IPS-18c (cell line): ENCODE data around the gene TRAK1.
A peak's percentile ranks its signal among the peaks of the same experiment; 100 is the strongest.

Source experiments
- H3K4me3 ChIP-seq: 2 replicates; pipeline ENCODE4 v1.7.0; 2013; ENCODE audit warnings: low read depth, mild to moderate bottlenecking, low read length, moderate library complexity; ENCODE audit not compliant: insufficient read depth
- H3K9me3 ChIP-seq: one replicate; pipeline ENCODE4 v1.6.1; 2013; ENCODE audit warnings: mild to moderate bottlenecking, low read length, moderate library complexity; ENCODE audit not compliant: control insufficient read depth, insufficient read depth

The TRAK1 gene

DNA sequence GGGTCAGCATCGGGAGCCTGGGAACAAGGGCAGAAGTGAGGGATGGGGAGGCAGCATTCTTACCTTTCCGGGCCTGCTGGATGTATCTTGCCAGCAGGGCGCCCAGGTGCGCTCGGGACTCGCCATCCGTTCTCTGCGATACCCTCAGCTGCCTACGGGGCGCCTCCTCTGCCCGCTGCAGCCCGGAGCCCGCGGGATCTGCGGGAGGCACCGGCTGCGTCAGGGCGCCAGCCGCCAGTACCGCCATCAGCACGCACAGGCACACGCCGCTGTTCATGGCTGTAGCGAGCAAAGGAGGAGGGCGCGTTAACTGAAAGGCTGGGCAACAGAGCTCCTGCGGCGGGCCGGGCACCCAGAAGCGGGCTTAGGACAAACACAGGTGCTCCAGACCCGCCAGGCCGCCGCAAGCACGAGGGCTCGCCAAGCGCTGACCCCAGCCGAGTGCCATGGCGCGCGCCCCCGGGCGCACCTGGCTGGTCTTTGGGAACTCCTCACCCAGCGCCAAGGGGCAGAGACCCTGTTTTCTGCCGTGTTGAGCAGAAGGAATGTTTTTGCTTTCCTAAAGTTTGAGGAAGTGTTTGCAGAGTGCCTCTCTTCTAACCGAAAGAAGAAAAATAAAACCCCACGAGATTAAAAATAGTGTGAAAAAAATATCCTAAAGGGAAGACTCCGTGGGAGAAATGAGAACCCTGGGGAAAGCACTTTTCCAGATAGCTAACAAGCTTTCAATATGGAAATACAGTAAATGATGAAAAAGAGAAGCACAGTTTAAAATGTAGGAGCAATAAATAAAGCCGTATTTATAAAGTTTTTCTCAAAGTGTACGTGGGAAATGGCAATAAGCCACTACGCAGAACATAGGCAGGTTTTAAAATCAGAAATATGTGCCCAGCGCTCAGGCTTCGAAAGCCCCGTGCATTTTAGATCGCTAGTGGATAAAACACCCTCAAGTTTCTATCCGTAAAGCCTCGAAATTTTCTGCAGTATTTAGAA is 172.5 kb downstream of the TRAK1 start:
- Histone ChIP-seq H3K4me3 (peak overlapping the region; percentile 52; the same call in 1 of the 2 replicates), H3K9me3 (no peaks in the 10 kb centered on the region)

DNA sequence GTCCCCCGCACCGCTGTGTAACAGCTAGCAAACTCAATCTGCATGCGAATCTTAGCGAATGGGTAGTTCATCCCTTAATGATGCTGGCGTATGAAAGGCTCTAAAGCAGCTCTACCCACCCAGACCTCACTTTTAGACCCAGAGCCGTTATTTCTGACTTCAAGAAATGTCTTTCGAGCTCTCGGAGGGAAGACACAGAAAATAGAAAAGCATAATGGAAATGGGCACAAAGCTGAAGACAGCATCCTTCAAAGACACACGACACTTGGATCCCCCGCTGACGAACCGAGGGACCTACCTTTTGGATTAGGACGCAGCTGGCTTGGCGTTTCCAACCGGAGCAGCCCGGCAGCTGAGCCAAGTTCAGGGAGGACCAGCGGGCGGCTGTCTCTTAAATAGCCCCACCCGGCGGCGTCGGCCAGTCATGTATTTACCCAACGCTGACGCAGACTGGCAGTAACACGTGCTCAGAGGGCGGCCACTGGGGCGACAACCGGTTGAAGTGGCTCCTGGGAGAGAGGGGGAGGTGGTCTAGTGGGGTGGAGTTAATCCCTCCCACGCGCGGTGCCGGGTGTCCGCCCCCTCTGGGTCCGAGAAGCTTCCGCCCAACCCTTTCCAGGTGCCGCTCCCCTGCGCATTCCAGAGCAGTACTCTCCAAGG is 173.4 kb downstream of the TRAK1 start:
- Histone ChIP-seq H3K9me3 (no peaks in the 10 kb centered on the region), H3K4me3 (no peak overlapping the region)

DNA sequence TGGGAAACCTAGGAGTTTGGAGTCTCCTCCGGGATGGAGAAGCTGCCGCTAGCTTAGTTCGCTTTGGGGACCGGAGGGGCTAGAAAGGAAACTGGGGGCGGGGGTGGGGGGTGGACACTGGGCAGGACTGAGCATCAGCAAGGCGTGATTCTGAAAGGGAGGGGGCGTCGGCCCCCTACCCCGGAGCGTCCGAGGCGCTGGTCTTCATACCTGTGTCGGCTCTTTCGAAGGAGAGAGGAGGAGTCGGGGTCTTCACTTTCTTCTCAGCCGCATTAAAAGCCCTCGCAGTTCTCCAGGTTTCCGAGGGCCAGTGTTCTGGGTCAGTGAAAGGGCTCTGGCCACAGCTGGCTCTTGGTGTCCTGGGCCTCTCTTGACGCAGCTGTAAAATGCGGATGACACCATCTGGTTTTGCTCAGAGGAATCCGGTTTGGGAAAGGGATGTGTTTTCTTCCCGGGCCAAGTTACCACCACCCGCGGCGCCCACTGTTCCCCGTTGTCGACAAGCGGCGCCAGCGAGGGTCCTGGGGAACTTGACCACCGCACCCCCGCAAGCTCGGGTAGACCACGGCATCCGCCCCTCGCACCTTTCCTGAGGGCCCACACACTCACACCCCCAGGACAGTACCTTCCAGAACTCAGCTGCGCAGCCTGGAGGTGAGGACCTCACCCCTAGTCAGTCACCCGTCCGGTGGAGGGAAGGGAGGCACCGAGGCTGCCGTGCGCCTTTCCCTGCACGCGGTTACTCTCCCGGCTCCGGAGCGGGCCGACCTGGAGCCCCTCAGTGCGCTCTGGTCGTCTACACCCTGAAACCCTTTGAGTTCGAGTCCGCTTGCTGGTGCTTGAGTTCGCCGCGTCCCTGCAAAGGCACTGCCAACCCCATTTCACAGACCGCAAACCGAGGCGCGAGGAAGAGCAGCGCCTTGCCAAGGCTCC is 174.2 kb downstream of the TRAK1 start:
- no peaks in the 10 kb centered on the region for H3K9me3 ChIP-seq
- H3K4me3 ChIP-seq: no peak overlapping the region

DNA sequence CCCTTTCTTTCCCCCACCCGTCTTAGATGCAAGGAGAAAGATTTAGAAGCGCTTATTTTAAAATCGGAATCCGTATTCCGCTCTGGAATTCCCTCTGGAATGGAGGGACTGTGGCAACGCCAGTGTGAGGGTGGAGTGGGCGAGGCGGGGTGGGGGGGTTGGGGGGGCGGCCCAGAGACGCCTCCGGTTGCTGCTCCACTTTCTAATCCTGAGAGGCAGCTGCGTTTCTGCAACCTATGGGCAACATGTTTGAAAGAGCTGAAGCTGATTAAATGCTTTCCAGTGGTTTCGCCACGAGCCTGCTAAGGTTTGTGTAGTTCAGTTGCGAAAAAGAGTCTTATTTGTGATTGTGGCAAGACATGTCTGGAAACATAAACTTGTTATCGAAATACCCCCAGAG is 174.9 kb downstream of the TRAK1 start, which contains the start of gene CCK:
TSS of gene CCK (minus strand) at position 101 of the 400 bp plus-strand sequence. CDS start 2,555 bp downstream, outside the sequence.
- H3K9me3 ChIP-seq: peaks cover 2% of the 10 kb centered on the region
- H3K4me3 ChIP-seq: no peak within 1 kb of the TSS

DNA sequence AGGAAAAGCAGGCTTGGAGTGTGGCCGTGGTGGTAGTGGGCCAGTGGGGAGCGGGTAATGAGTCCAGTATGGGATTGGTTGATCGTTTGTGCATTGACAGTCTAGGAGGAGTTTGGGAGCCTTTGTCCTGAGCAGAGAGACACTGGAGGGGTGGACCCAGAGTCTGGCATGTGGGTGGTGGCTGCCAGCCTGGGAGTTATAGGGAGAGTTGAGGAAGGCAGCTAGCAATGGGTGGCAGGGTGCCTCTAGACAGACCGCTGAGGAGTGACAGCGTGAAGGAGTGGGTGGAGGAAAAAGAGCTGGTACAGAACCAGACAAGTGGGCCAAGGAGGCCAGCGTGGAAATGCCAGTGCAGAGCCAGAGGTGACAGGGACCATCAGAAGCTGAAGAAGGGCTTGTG is 176.7 kb downstream of the TRAK1 start:
- no peak overlapping the region for H3K4me3 ChIP-seq
- peaks cover 5% of the 10 kb centered on the region for H3K9me3 ChIP-seq

DNA sequence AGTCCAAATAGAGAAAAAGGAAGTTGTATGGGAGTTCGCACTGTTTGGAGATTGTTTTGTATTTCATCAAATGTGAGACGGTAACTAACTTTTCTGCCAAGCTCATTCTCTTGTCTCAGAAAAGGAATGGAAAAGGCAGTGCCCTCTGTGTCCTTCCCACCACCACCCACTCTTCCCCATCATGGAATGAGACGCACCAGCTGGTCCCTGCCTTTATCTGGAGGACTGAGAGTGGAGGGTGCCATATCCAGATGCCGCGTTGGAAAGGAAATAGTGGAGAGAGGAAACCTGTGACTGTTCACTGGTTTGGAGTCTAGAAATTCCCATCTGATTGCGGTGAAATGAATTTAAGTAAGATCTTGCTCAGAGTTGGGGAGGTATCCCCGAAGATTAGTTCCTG is 178.5 kb downstream of the TRAK1 start:
- H3K4me3 ChIP-seq: no peak overlapping the region
- H3K9me3 ChIP-seq: peaks cover 5% of the 10 kb centered on the region

DNA sequence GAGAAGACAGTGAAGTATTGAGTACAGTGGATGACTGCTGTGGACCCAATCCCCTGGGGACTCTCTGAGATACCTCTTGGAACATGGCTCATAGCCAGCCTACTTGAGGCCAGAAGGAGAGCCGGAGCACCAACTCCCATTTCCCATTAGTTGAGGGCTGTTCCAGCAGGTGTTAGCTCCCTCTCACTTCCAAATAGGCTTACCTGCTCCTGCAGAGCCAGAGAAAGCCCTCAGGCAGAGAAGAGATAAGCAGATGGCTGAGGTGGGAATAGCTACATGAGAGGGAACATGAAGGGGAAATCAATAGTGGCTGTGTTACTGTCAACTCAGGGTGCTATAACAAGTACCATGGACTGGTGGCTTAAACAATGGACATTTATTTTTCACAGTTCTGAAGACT is 179.4 kb downstream of the TRAK1 start:
- H3K9me3 ChIP-seq: peaks cover 5% of the 10 kb centered on the region
- no peak overlapping the region for H3K4me3 ChIP-seq

DNA sequence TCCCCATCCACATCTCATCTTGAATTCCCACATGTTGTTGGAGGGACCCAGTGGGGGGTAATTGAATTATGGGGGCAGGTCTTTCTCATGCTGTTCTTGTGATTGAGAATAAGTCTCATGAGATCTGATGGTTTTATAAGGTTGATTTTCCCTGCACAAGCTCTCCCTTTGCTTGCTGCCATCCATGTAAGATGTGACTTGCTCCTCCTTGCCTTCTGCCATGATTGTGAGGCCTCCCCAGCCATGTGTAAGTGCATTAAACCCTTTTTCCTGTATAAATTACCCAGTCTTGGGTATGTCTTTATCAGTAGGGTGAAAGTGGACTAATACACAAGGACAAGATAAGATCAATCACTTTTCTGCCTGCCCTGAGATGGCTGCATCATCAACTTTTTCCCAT is 180.6 kb downstream of the TRAK1 start:
- H3K4me3 ChIP-seq: no peak overlapping the region
- peaks cover 5% of the 10 kb centered on the region for H3K9me3 ChIP-seq

DNA sequence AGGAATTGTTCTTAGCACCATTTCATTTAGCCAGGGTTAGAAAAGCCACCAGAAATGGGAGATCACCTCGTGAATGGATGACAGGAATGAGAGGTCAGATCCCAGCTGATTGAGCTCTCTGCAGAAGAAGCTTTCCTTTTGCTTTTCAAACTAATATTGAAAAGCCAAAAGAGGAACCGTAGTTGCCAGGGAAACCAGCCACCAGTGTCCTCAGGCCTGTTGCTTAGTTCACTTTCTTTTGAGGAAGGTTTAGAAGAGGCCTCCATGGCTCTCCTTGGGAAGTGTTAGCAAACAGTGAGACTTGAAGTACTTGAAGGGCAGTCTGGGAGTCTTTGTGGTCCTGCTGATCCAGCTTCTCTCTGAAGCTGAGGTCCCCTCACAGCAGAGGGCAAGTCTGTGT is 182.2 kb downstream of the TRAK1 start:
- Histone ChIP-seq H3K4me3 (no peak overlapping the region), H3K9me3 (peaks cover 5% of the 10 kb centered on the region)

DNA sequence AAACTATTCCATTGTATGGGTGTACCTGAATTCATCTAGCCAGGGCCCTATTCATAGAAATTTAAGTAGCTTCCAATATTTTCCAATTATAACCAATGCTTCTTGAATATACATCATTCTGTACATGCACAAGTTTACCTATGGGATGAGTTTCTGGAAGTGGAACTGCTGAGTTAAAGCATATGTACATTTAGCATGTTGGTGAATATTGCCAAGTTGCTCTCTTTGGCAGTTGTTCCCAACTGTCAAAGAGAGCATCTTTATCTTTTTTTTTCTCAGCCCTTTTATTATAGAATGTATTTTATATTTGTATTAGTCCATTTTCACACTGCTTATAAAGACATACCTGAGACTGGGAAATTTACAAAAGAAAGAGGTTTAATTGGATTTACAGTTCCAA is 183.1 kb downstream of the TRAK1 start:
- no peak overlapping the region for H3K4me3 ChIP-seq

DNA sequence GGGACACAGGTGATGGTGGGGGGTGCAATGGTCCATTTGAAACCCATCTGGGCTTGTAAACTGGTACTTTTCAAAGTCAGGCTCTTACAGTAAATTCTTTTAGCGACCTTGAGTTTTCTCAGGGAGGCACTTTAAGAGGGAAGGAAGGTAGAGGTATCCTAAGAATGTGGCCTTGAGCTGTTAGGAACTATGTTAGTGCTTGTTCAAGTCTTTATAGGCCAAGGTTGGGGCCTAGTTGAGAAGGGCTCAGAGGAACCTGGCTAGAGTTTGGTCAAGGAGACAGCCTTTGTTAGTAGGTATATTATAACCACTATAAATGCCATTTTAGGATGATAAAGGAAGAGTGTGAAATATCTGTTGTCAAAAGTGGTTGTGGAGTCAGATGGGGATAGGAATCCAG is 184.1 kb downstream of the TRAK1 start:
- H3K9me3 ChIP-seq: peaks cover 5% of the 10 kb centered on the region
- H3K4me3 ChIP-seq: no peak overlapping the region

More for the DNA sequence above, 183.1 kb downstream of the TRAK1 start:
- H3K9me3 ChIP-seq: peaks cover 5% of the 10 kb centered on the region
